ENCODE measurements around the gene PLEKHA1.

Gene PLEKHA1

GRCh38 chr10:122347170-122347841 is 27.2 kb upstream of the PLEKHA1 start:
- no peak for DNase-seq (ENCODE audit: low read depth)

DNA sequence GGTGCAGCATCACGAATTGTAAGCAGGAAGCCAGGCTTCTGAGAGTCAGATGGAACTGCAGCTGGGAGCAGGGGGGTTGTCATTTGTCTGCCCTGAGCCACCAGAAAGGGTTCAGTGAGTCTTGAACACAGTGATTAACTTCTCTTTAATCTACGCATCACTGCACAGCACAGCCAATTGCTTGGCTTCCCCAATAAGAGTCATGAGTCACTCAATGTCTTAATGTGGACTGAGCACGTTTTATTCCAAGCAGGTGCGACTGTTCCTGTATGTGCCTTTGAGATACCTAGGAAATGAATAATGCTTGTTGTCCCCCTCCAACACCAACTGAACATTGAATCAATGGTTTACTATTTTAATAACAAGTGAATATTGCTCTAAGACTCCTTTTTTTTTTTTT is 26.0 kb upstream of the PLEKHA1 start:
- DNase-seq (ENCODE audit: low read depth) = no peak

- DNase-seq (ENCODE audit: low read depth) = no peak
These were observed 25.6 kb upstream of the PLEKHA1 start for GRCh38 chr10:122348935-122349361.

DNA sequence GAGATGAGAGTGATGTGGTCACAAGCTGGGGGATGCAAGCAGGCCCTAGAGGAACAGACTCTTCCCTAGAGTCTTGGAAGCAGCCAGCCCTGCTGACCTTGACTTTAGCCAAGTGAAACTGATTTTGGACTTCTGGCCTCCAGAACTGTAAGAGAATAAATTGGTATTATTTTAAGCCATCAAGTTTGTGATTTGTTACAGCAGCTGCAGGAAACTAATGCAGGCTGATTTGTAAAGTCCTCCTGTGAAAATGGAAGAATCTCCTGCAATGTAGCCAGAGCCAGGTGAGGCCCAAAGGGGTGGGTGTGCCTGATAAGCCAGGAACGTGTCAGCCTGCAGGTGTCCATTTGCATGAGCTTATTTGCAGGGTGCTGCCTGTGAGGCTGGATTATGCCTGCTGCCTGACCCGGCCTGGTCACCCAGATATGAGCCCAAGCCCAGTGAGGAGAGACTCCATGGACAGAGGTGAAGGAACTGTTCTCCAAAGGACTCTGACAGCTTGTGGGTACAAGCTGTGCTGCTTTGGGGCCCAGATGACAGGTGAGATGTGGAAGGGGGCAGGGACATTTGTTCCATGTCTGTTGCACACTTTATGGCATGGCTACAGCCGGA is 24.6 kb upstream of the PLEKHA1 start:
- no peak for DNase-seq (ENCODE audit: low read depth)

GRCh38 chr10:122350893-122351292 is 23.6 kb upstream of the PLEKHA1 start:
- DNase-seq (ENCODE audit: low read depth) = no peak

DNA sequence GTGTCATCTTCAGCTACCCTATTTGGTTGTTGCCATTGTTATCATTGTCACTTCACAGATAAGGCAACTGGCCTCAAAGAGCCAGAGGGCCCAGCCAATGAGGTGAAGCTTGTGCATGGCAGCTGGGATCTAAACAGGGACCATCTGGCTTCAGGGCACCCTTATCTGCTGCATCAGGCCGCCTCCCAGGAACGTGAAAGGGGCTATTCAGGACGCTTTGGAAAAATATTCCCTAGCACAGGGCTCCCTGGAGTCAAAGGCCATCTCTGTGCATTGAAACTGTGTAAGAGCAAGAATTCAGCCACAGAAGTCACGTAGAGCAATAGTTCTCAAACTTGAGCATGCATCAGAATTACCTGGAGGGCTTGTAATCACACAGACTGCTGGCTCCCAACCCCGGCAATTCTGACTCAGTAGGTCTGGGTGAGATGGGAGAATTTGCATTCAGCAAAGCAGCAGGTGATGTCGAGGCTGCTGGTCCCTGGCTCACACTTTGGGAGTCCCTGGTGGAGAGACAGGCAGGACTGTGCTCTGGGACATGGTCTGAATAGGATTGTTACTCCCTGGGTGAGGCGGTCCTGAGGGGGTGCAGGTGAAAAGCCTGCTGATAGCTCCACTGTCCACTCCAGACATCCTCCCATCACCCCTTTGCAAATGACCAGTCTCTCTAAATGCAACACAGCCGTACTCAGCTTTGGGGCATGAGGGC is 21.5 kb upstream of the PLEKHA1 start:
- no peak for DNase-seq (ENCODE audit: low read depth)

DNA sequence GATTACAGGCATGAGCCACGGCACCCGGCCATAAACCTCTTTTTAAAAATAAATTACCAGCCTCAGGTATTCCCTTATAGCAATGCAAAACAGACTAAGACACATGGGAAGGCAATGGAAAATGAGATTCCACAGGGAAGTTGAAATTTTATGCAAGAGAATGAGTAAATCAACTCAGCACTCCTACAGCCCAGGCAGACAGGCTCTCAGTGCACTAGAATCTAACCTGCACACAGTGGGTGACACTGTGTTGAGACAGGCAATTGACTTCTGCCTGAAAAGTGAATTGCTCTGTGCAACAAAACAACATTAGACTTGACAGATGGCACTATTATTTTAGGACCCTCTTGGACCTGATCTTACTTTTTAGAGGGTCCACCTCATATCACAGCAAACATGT is 20.1 kb upstream of the PLEKHA1 start:
- DNase-seq (ENCODE audit: low read depth) = no peak

GRCh38 chr10:122357685-122358084 is 16.8 kb upstream of the PLEKHA1 start:
- no peak for DNase-seq (ENCODE audit: low read depth)

GRCh38 chr10:122359621-122360020 is 14.9 kb upstream of the PLEKHA1 start:
- no peak for DNase-seq (ENCODE audit: low read depth)

- DNase-seq (ENCODE audit: low read depth) = no peak
These were observed 13.5 kb upstream of the PLEKHA1 start for GRCh38 chr10:122361046-122361445.

GRCh38 chr10:122362031-122362592 is 12.4 kb upstream of the PLEKHA1 start:
- DNase-seq (ENCODE audit: low read depth) = no peak

GRCh38 chr10:122362621-122363020 is 11.9 kb upstream of the PLEKHA1 start:
- no peak for DNase-seq (ENCODE audit: low read depth)

- DNase-seq (ENCODE audit: low read depth) = no peak
These were observed 11.2 kb upstream of the PLEKHA1 start for GRCh38 chr10:122363311-122363710.

GRCh38 chr10:122363722-122364463 is 10.6 kb upstream of the PLEKHA1 start:
- DNase-seq (ENCODE audit: low read depth) = no peak

- no peak for DNase-seq (ENCODE audit: low read depth)
These were observed 5.8 kb upstream of the PLEKHA1 start for GRCh38 chr10:122368502-122369254.

DNA sequence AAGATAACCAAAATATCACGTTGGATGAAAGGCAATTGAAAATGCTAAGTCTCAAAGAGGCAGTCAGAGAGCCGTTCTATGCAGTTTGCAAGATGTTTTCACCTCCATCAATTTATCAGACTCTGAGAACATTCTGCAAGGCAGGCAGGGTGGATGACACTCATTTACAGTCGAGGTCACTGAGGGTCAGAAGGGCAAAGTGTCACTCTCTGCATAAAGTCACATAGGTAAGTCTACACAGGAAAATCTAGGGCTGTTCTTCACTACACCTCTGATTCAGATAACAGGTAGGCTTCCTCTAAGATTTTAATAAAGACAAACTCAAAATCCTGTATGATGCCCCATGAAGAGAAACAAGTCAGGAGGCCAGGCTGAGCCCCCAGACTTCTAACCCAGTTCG is 1.4 kb upstream of the PLEKHA1 start:
- DNase-seq (ENCODE audit: low read depth) = no peak

- DNase-seq (ENCODE audit: low read depth) = no peak
These were observed 787 bp upstream of the PLEKHA1 start for GRCh38 chr10:122373721-122374120.

DNA sequence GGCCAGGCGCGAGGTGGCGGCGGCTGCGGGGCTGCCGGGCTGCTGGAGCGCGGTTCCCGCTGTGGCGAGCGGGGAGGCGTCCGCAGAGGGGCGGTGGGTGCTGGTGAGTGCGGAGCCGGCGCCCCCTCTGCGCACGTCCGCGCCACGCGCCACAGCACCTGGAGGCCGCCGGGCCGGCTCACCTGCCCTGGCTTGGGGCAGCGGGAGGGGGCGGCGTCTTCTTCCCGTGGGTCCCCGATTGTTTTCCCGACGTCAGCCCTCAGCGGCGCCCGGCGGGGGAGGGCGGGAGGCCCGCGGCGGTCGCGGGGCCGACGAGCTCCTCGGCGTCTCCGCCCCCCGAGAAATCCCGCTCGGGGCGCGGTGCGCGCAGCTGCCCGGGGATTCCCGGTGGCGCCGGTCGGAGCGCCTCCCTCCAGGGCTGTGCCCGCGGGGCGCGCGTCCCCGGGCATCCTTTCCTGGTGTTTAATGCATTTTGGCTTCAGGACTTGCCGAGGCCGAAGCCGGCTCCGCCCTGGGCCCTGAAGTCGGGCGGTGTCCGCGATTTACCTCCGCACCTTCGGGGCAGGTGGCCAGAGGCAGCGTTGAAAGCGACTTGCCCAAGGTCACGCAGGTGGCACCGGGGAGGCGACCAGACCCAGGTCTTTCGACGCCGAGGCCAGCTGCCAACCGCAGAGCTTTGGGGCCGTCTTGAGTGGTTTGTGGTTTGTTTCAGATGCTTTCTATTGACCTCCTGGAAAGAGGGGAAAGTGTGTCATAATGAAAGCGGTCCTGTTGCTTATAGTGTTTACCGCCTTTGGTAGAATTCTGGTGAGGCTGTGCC is 561 bp downstream of the PLEKHA1 start:
- peak; percentile 57 for DNase-seq (ENCODE audit: low read depth)

- DNase-seq (ENCODE audit: low read depth) = no peak
These were observed 1.2 kb downstream of the PLEKHA1 start for GRCh38 chr10:122375679-122376160.

DNA sequence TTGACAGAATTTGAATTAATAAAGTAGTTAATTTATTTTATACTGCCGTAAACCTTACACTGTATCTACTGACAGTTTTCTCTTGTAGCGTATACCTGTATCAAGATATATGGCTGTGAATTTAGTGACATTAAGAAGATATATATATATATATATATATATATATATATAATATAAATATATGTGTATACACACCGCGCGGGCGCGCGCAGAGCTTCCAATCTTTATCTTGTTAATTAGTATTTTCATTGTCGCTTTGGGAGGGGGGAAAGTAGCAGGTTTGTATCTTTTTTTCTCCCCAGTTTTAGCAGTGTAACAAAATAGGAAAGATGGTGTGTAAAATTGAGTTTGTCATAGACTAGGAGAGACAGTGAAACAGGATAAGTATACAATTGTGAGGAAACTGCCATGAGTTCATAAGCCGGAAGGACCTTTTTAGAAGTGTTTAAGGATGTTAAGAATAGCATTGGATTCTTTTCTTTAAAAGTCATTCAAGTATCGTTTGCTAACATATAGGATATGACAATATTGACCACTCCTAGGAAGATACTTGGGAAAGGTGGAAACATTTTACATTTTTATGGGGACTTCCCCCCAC is 2.0 kb downstream of the PLEKHA1 start:
- no peak for DNase-seq (ENCODE audit: low read depth)
